T-cell (primary cell): ENCODE results near the gene LST1. TPM values are rescaled to one million over a fixed set of nuclear protein-coding genes. Genes with fewer than 3 reads are reported as not detected.

Source experiments
- ATAC-seq, 4 experiments: fragments of 200-7000 bp in 3 of 4; fragments of 150-1000 bp in 1 of 4; cut with Tn5 transposase; replicated peaks in 1 of 4; 1 replicate in 3 of 4; 2 replicates in 1 of 4; pipeline ENCODE4 v1.10.0; 2021; ENCODE audit warnings: moderate library complexity in 3 of 4, mild to moderate bottlenecking in 2 of 4, moderate number of reproducible peaks in 1 of 4
- CTCF ChIA-PET, 2 donors: fragments of 300-600 bp; sonication (Branson Sonifier 250); formaldehyde crosslinking; loops; one replicate each; lab custom pipeline; 2022; ENCODE audit warnings: antibody characterized with exemption in 2 of 2; lab: Charles Lee
- POLR2A ChIA-PET, 2 donors: fragments of 300-600 bp; sonication (Branson Sonifier 250); formaldehyde crosslinking; loops; one replicate each; lab custom pipeline; 2022; ENCODE audit warnings: antibody characterized with exemption in 2 of 2; lab: Charles Lee
- DNase-seq, 35 experiments: peaks; one replicate each; pipeline versions ENCODE4 v3.0.0 to v3.0.0-alpha.2; 2013 to 2023
- H3K27ac ChIP-seq: one replicate; pipeline ENCODE4 v1.5.1; 2013; ENCODE audit warnings: low read length
- H3K27me3 ChIP-seq, 2 experiments: replicated peaks in 1 of 2; 1 replicate in 1 of 2; 2 replicates in 1 of 2; pipeline versions ENCODE4 v1.6.1 to v1.7.0; 2013; ENCODE audit warnings: low read length in 1 of 2, mixed read lengths in 1 of 2; ENCODE audit not compliant: control insufficient read depth in 2 of 2, insufficient read depth in 2 of 2; ENCODE audit errors: extremely low read depth in 1 of 2
- H3K36me3 ChIP-seq, 2 donors: 1 replicate in 1 of 2; 2 replicates in 1 of 2; pipeline versions ENCODE4 v1.6.1 to v1.7.0; 2013; ENCODE audit warnings: low read length in 1 of 2; ENCODE audit not compliant: control insufficient read depth in 2 of 2, insufficient read depth in 1 of 2; ENCODE audit errors: extremely low read depth in 1 of 2
- H3K4me1 ChIP-seq, 2 experiments: 1 replicate in 1 of 2; 2 replicates in 1 of 2; pipeline versions ENCODE4 v1.6.1 to v1.7.0; 2013; ENCODE audit warnings: low read length in 2 of 2, mixed read lengths in 1 of 2; ENCODE audit not compliant: insufficient read depth in 2 of 2, control insufficient read depth in 1 of 2; ENCODE audit errors: extremely low read depth in 1 of 2
- H3K4me3 ChIP-seq, 2 donors: 1 replicate in 1 of 2; 2 replicates in 1 of 2; pipeline versions ENCODE4 v1.5.1 to v1.7.0; 2013; ENCODE audit warnings: mild to moderate bottlenecking in 2 of 2, low read length in 1 of 2, moderate library complexity in 1 of 2; ENCODE audit not compliant: control insufficient read depth in 1 of 2; ENCODE audit errors: extremely low read depth in 1 of 2
- H3K9me3 ChIP-seq: 2 replicates; pipeline ENCODE4 v1.7.0; 2013
- H3K27ac Mint-ChIP-seq, 2 donors: one replicate each; pipeline ENCODE4 v1.8.0; 2020 to 2021; ENCODE audit warnings: mild to moderate bottlenecking in 2 of 2, mixed read lengths in 2 of 2
- H3K27me3 Mint-ChIP-seq, 2 donors: one replicate each; pipeline ENCODE4 v1.8.0; 2021 to 2022; ENCODE audit warnings: mixed read lengths in 2 of 2
- H3K36me3 Mint-ChIP-seq: one replicate; pipeline ENCODE4 v1.8.0; 2021; ENCODE audit warnings: mixed read lengths
- H3K4me1 Mint-ChIP-seq, 3 donors: one replicate each; pipeline ENCODE4 v1.8.0; 2020 to 2022; ENCODE audit warnings: mixed read lengths in 3 of 3, mild to moderate bottlenecking in 1 of 3
- H3K4me3 Mint-ChIP-seq, 3 donors: one replicate each; pipeline ENCODE4 v1.8.0; 2020 to 2022; ENCODE audit warnings: mild to moderate bottlenecking in 3 of 3, mixed read lengths in 3 of 3, moderate library complexity in 3 of 3
- H3K9me3 Mint-ChIP-seq, 3 donors: one replicate each; pipeline ENCODE4 v1.8.0; 2020 to 2022; ENCODE audit warnings: mixed read lengths in 3 of 3
- WGBS: methylation state at CpG from one replicate; pipeline ENCODE4 v1.1.5; 2013; ENCODE audit warnings: missing lambda C conversion rate; ENCODE audit not compliant: insufficient coverage; 5-methylcytosine and 5-hydroxymethylcytosine counted together
- total RNA-seq, 35 experiments: library from RNA in 6 of 35; stranded (reverse) in 6 of 35; fragments of 120-200 nt in 1 of 35; gene quantifications; one replicate each; pipeline versions ENCODE4 v1.2.1 to v1.2.4 and lab custom pipeline; 2013 to 2026

The LST1 gene
- total RNA-seq, 5 donors from 2014 or later (not counting 1 experiment from before 2014, with no cell fraction given), result 13.4 to 28.0 (median 20.4) TPM

DNA sequence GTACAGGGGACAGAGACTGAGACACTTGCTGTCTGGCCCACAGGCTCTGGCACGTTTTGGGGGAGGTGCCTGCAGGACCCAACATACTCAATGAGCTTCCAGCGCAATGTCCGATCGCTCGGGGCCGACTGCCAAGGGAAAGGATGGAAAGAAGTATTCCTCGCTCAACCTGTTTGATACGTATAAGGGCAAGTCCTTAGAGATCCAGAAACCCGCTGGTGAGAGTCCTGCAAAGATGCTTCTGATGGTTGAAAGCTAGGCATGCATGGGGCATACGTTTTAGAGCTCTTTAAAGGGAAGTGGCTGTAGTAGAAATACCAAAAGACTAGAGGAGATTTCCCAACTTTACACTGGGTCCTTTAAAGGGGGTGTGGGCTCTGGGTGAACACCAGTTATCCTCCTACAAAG lies 36.6 kb downstream of the LST1 start:
- H3K4me1 Mint-ChIP-seq, result peaks cover 24 to 35% (median 25%) of the 10 kb centered on the region in 3 donors
- Histone ChIP-seq H3K36me3 (peaks cover 9 to 49% of the 10 kb centered on the region in 2 donors), H3K27me3 (no peaks in the 10 kb centered on the region), H3K4me3 (no peak overlapping the region), H3K4me1 (peaks cover 13 to 25% of the 10 kb centered on the region in 2 experiments), H3K27ac (no peak overlapping the region), H3K9me3 (no peaks in the 10 kb centered on the region)
- peak overlapping the region in 1 of 3 donors; percentile 75 for H3K4me3 Mint-ChIP-seq
- H3K9me3 Mint-ChIP-seq, result no peaks in the 10 kb centered on the region
- no peaks in the 10 kb centered on the region for H3K27me3 Mint-ChIP-seq
- H3K36me3 Mint-ChIP-seq, result peaks cover 39% of the 10 kb centered on the region
- ATAC-seq (no peak), DNase-seq (no peak)
- POLR2A ChIA-PET, result no interaction called here
- WGBS, result 66% methylated on average over 3 of the region's 10 CpGs
- CTCF ChIA-PET, result no interaction called here
- peak overlapping the region; percentile 93 to 96 for H3K27ac Mint-ChIP-seq

DNA sequence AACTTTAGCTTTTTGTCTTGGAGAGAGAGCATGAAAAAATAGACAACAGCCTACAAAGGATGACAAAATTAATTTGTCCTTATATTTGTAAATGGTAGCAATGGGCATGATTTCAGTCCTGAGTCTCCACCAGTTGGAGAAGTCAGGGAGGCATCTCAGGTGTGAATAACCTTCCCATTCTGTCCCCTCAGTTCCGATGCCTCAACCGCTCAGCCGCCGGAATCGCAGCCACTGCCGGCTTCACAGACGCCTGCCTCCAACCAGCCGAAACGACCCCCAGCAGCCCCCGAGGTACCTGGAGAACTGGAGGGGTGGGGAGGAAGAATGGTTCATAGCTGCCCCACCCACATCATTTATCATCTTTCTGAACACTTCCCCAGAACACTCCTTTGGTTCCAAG lies 38.0 kb downstream of the LST1 start:
- no peaks in the 10 kb centered on the region for H3K9me3 Mint-ChIP-seq
- CTCF ChIA-PET, result no interaction called here
- H3K36me3 ChIP-seq, result peaks cover 9 to 63% of the 10 kb centered on the region in 2 donors
- no peaks in the 10 kb centered on the region for H3K27me3 ChIP-seq
- DNase-seq, result no peak
- no peaks in the 10 kb centered on the region for H3K9me3 ChIP-seq
- H3K4me3 ChIP-seq, result no peak overlapping the region
- peaks cover 25 to 31% (median 26%) of the 10 kb centered on the region in 3 donors for H3K4me1 Mint-ChIP-seq
- H3K36me3 Mint-ChIP-seq, result peaks cover 49% of the 10 kb centered on the region
- no peak for ATAC-seq
- H3K4me3 Mint-ChIP-seq, result no peak overlapping the region
- peak overlapping the region in 1 of 2 donors; percentile 2 for H3K27ac Mint-ChIP-seq
- WGBS, result no CpG with 5 or more reads among the region's 10 CpGs
- H3K27ac ChIP-seq, result no peak overlapping the region
- POLR2A ChIA-PET, result interaction anchor here in 1 of 2 donors (0.6 kb wide), 1 partner anchor 66 kb away, joined by 3 read pairs; no protein-coding TSS in a partner anchor
- H3K4me1 ChIP-seq, result peaks cover 13 to 24% of the 10 kb centered on the region in 2 experiments
- H3K27me3 Mint-ChIP-seq, result no peaks in the 10 kb centered on the region

DNA sequence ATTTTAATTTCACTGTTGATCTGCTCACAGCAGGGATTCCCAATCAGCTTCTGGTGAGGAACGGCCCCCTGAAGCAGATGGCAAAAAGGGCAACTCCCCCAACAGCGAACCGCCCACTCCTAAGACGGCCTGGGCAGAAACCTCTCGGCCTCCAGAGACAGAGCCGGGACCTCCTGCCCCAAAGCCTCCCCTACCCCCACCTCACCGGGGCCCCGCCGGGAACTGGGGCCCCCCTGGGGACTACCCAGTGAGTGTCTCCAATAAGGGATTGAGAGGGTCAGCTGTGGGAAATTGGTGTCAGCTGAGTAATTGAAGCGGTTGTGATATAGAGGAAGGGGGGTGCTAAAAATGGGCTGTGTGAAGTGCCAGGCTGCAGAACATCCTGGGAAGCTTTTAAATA lies 40.9 kb downstream of the LST1 start:
- Histone ChIP-seq H3K4me3 (no peak overlapping the region), H3K9me3 (no peaks in the 10 kb centered on the region), H3K27me3 (no peaks in the 10 kb centered on the region), H3K36me3 (peaks cover 22 to 90% of the 10 kb centered on the region in 2 donors), H3K27ac (no peak overlapping the region), H3K4me1 (peaks cover 5 to 8% of the 10 kb centered on the region in 2 experiments)
- Mint-ChIP-seq H3K27me3 (no peaks in the 10 kb centered on the region), H3K9me3 (no peaks in the 10 kb centered on the region), H3K4me3 (no peak overlapping the region), H3K36me3 (peaks cover 68% of the 10 kb centered on the region), H3K4me1 (peaks cover 13 to 23% (median 13%) of the 10 kb centered on the region in 3 donors), H3K27ac (no peak overlapping the region)
- no peak for DNase-seq
- 94% methylated on average over 2 of the region's 10 CpGs for WGBS
- CTCF ChIA-PET, result no interaction called here
- ATAC-seq, result no peak
- POLR2A ChIA-PET, result no interaction called here

DNA sequence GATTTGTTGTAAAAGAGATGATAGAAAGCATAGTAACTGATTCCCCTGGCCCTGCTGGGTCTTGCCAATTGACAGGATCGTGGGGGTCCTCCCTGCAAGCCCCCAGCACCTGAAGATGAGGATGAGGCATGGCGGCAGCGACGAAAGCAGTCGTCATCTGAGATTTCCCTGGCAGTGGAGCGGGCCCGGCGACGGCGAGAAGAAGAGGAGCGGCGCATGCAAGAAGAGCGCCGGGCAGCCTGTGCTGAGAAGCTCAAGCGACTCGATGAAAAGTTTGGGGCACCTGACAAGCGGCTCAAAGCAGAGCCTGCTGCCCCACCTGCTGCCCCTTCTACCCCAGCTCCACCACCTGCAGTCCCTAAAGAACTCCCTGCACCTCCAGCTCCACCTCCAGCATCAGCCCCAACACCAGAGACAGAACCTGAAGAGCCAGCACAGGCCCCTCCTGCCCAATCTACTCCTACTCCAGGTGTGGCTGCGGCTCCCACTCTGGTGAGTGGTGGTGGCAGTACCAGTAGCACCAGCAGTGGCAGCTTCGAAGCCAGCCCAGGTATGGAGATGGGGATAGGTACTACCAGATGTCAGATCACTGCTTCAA lies 41.7 kb downstream of the LST1 start:
- Mint-ChIP-seq H3K4me1 (peaks cover 4 to 14% (median 4%) of the 10 kb centered on the region in 3 donors), H3K4me3 (no peak overlapping the region), H3K27me3 (no peaks in the 10 kb centered on the region), H3K9me3 (no peaks in the 10 kb centered on the region), H3K36me3 (peaks cover 61% of the 10 kb centered on the region), H3K27ac (no peak overlapping the region)
- DNase-seq (no peak), ATAC-seq (peak in 1 of 4 experiments; percentile 10)
- CTCF ChIA-PET, result no interaction called here
- no peaks in the 10 kb centered on the region for H3K27me3 ChIP-seq
- POLR2A ChIA-PET, result interaction anchor here in 1 of 2 donors (0.6 kb wide), 1 partner anchor 9 kb away, joined by 3 read pairs; no protein-coding TSS in a partner anchor
- H3K4me1 ChIP-seq, result no peaks in the 10 kb centered on the region
- WGBS, result 97% methylated on average over 17 of the region's 19 CpGs
- H3K27ac ChIP-seq, result no peak overlapping the region
- H3K4me3 ChIP-seq, result no peak overlapping the region
- no peaks in the 10 kb centered on the region for H3K9me3 ChIP-seq
- peaks cover 26 to 97% of the 10 kb centered on the region in 2 donors for H3K36me3 ChIP-seq

DNA sequence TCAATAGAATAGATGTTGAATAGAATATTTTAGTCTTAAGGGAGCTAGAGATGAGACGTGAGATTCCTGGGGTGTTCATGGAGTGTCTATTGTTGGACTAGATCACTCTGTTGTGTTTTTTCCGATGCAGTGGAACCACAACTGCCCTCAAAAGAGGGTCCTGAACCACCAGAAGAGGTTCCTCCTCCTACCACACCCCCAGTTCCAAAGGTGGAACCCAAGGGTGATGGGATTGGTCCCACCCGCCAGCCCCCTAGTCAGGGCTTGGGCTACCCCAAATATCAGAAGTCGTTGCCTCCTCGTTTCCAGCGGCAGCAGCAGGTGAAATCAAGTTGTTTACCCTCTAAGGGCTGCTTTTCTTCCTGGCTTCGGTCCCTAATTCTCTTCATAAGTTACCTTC lies 42.9 kb downstream of the LST1 start:
- WGBS, result 94% methylated on average over 5 of the region's 7 CpGs
- no peaks in the 10 kb centered on the region for H3K27me3 Mint-ChIP-seq

DNA sequence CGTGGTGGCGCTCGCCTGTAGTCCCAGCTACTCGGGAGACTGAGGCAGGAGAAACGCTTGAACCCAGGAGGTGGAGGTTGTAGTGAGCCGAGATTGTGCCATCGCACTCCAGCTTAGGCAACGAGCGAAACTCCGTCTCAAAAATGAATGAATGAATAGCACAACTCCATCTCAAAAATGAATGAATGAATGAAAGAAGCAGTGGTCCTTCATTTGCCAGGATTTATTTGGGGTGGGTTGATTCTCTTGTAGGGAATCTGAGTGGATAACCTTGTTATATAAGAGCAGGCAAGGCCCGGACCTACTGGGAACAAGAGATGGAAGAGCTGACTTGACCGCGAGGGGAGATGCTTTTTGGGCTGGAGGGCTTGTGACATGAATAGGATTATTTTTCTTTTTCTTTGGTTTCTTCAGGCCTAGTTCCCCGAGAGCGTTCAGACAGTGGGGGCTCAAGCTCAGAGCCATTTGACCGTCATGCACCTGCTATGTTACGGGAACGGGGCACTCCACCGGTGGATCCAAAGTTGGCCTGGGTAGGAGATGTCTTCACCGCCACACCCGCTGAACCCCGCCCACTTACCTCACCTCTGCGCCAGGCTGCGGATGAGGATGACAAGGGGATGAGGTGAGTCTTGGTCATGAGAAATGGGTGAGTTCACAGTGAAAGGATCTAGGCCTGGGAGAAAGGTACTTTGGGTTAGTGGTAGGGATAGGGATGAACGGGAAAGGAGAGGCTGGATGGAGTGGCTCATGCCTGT lies 44.3 kb downstream of the LST1 start:
- H3K27me3 ChIP-seq, result no peaks in the 10 kb centered on the region
- H3K4me1 ChIP-seq, result no peaks in the 10 kb centered on the region
- H3K4me1 Mint-ChIP-seq, result peaks cover 0 to 14% (median 3%) of the 10 kb centered on the region in 3 donors
- H3K27ac ChIP-seq, result no peak overlapping the region
- H3K9me3 ChIP-seq, result no peaks in the 10 kb centered on the region
- ChIA-PET CTCF (no interaction called here), POLR2A (no interaction called here)
- no peaks in the 10 kb centered on the region for H3K27me3 Mint-ChIP-seq
- H3K36me3 Mint-ChIP-seq, result peaks cover 60% of the 10 kb centered on the region
- H3K4me3 Mint-ChIP-seq, result no peak overlapping the region
- peaks cover 33 to 98% of the 10 kb centered on the region in 2 donors for H3K36me3 ChIP-seq
- DNase-seq (no peak), ATAC-seq (no peak)
- H3K9me3 Mint-ChIP-seq, result no peaks in the 10 kb centered on the region
- H3K27ac Mint-ChIP-seq, result no peak overlapping the region
- WGBS, result 93% methylated on average over 14 of the region's 25 CpGs
- no peak overlapping the region for H3K4me3 ChIP-seq

More for the DNA sequence above, 42.9 kb downstream of the LST1 start:
- ATAC-seq (no peak), DNase-seq (no peak)
- H3K9me3 Mint-ChIP-seq, result no peaks in the 10 kb centered on the region
- H3K36me3 ChIP-seq, result peaks cover 26 to 98% of the 10 kb centered on the region in 2 donors
- H3K4me3 Mint-ChIP-seq, result no peak overlapping the region
- no peaks in the 10 kb centered on the region for H3K4me1 ChIP-seq
- no peak overlapping the region for H3K27ac Mint-ChIP-seq
- ChIA-PET POLR2A (no interaction called here), CTCF (no interaction called here)
- peaks cover 62% of the 10 kb centered on the region for H3K36me3 Mint-ChIP-seq
- no peak overlapping the region for H3K27ac ChIP-seq
- H3K27me3 ChIP-seq, result no peaks in the 10 kb centered on the region
- peaks cover 0 to 14% (median 3%) of the 10 kb centered on the region in 3 donors for H3K4me1 Mint-ChIP-seq
- H3K4me3 ChIP-seq, result no peak overlapping the region
- H3K9me3 ChIP-seq, result no peaks in the 10 kb centered on the region
